Kidney (tissue), 14 donors: ENCODE data around the gene INCA1. TPM values are rescaled to one million over a fixed set of nuclear protein-coding genes. Genes with fewer than 3 reads are reported as not detected.

Source experiments
- DNase-seq, 5 donors: peaks; one replicate each; pipeline ENCODE4 v3.0.0-alpha.2; 2013 to 2020
- FAIRE-seq: peaks from 2 replicates; lab custom pipeline; 2012; peaks lifted over from hg19 to GRCh38; lab: Jason Lieb, UNC
- H3K27ac ChIP-seq, 2 donors: one replicate each; pipeline ENCODE4 v1.7.0; 2013; ENCODE audit warnings: low read depth in 2 of 2, low read length in 2 of 2, inconsistent platforms in 1 of 2
- H3K27me3 ChIP-seq: one replicate; pipeline ENCODE4 v1.7.1; 2013; ENCODE audit warnings: low read length, inconsistent platforms; ENCODE audit not compliant: control insufficient read depth, insufficient read depth
- H3K36me3 ChIP-seq, 3 donors: one replicate each; pipeline versions ENCODE4 v1.7.0 to v1.7.1; 2013; ENCODE audit warnings: low read length in 3 of 3, control low read depth in 1 of 3, inconsistent platforms in 1 of 3; ENCODE audit not compliant: insufficient read depth in 3 of 3, control insufficient read depth in 2 of 3
- H3K4me1 ChIP-seq, 3 donors: one replicate each; pipeline versions ENCODE4 v1.7.0 to v1.7.1; 2013; ENCODE audit warnings: low read length in 3 of 3, inconsistent platforms in 1 of 3, low read depth in 1 of 3; ENCODE audit not compliant: control insufficient read depth in 2 of 3, insufficient read depth in 2 of 3
- H3K4me3 ChIP-seq, 3 donors: one replicate each; pipeline versions ENCODE4 v1.7.0 to v1.8.1; 2013; ENCODE audit warnings: low read length in 3 of 3, control low read depth in 1 of 3, inconsistent platforms in 1 of 3
- H3K9ac ChIP-seq, 3 donors: one replicate each; pipeline versions ENCODE4 v1.7.0 to v1.7.1; 2013; ENCODE audit warnings: low read length in 3 of 3, control low read depth in 1 of 3, inconsistent platforms in 1 of 3
- H3K9me3 ChIP-seq, 3 donors: one replicate each; pipeline versions ENCODE4 v1.7.0 to v1.7.1; 2013; ENCODE audit warnings: low read length in 3 of 3, control low read depth in 1 of 3, inconsistent platforms in 1 of 3; ENCODE audit not compliant: control insufficient read depth in 2 of 3, insufficient read depth in 1 of 3
- intact Hi-C: fragments of 100-400 bp; cut with DNase I; formaldehyde crosslinking; loops from one replicate; pipeline ENCODE4 v1.11.1; 2022
- polyA plus RNA-seq: library from polyadenylated mRNA; stranded (reverse); fragments of 350-450 nt; fragmentation: Illumina TruSeq; extraction: RNeasy Lipid Tissue Mini Kit (QIAGEN cat#74804); gene quantifications from one replicate; pipeline ENCODE4 v1.2.3, GENCODE V29; 2014; ENCODE audit warnings: low read depth, low replicate concordance; ENCODE audit not compliant: insufficient read depth
- total RNA-seq: library from RNA; stranded (reverse); fragmentation: NEBNext Ultra II Directional; extraction: Animal tissue kit (Norgen Biotek cat#: 25700); gene quantifications from one replicate; pipeline ENCODE4 v1.2.1, GENCODE V29; 2021
- TF ChIP-seq, protein P1 (sequence below): IDR thresholded peaks from 3 replicates; pipeline ENCODE4 v1.5.1; 2012; ENCODE audit warnings: mild to moderate bottlenecking, moderate library complexity, borderline replicate concordance; ENCODE audit not compliant: insufficient read depth; ENCODE audit errors: extremely low read depth
- donor health status: control.
- donor health status: control.
- donor health status: control.
- donor health status: control.
- donor health status: control.
- donor health status: DM: yes; HTN: yes; CAD: no.
- donor health status: Normal renal cell carcinoma (clear cell type).

INCA1 gene
- total and polyA plus RNA-seq, 2 donors from 2014 or later, result 1.5 to 1.6 TPM

DNA sequence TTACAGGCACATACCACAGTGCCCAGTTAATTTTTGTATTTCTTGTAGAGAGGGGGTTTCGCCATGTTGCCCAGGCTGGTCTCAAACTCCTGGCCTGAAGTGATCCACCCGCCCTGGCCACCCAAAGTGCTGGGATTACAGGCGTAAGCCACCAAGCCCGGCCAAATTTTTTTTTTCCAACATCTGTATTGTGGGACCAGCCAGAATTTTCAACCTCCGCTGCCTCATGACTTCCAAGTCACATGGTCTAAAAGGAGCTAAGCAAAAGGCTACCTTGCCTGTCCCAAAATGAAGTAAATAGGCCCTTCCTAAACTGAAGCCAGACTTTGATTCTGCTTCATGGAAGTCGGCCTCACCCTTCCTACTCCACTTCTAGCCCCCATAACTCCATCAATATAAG, 25.5 kb downstream of the INCA1 start:
- Histone ChIP-seq H3K4me1 (peaks cover 3 to 25% (median 4%) of the 10 kb centered on the region in 3 donors), H3K9ac (no peak overlapping the region), H3K4me3 (no peak overlapping the region), H3K9me3 (no peaks in the 10 kb centered on the region), H3K27ac (no peak overlapping the region), H3K36me3 (peaks cover 0 to 17% (median 13%) of the 10 kb centered on the region in 3 donors), H3K27me3 (no peaks in the 10 kb centered on the region)
- DNase-seq, result peak in 1 of 5 donors; percentile 26
- FAIRE-seq, result no peak
- TF ChIP-seq, protein P1, sequence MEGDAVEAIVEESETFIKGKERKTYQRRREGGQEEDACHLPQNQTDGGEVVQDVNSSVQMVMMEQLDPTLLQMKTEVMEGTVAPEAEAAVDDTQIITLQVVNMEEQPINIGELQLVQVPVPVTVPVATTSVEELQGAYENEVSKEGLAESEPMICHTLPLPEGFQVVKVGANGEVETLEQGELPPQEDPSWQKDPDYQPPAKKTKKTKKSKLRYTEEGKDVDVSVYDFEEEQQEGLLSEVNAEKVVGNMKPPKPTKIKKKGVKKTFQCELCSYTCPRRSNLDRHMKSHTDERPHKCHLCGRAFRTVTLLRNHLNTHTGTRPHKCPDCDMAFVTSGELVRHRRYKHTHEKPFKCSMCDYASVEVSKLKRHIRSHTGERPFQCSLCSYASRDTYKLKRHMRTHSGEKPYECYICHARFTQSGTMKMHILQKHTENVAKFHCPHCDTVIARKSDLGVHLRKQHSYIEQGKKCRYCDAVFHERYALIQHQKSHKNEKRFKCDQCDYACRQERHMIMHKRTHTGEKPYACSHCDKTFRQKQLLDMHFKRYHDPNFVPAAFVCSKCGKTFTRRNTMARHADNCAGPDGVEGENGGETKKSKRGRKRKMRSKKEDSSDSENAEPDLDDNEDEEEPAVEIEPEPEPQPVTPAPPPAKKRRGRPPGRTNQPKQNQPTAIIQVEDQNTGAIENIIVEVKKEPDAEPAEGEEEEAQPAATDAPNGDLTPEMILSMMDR, result no peak
- intact Hi-C loops, result no loop called here

DNA sequence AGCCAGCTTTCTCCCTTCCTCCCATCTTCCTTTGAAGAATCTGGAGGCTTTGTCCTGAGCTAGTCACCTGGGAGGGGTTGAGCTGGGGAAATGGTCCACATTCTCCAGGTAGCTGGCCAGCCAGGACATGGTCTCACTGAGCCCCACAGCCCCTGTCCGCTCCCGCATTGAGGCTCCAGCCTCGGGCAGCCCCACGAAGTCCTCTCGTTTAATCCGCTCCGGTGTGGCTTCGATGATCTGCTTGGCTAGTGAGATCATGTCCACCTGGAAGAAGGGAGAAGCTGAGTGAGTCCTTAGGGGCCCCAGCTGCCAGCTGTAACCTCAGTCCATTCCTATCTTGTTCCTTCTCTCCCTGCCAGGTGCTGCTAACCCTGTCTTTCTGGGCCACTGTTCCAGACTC, 27.0 kb downstream of the INCA1 start:
- peak overlapping the region in 1 of 2 donors; percentile 46 for H3K27ac ChIP-seq
- H3K36me3 ChIP-seq, result peaks cover 0 to 13% (median 12%) of the 10 kb centered on the region in 3 donors
- H3K9ac ChIP-seq, result no peak overlapping the region
- intact Hi-C loops, result no loop called here
- H3K4me1 ChIP-seq, result peaks cover 3 to 31% (median 4%) of the 10 kb centered on the region in 3 donors
- TF ChIP-seq, protein P1, result no peak
- H3K27me3 ChIP-seq, result no peaks in the 10 kb centered on the region
- H3K4me3 ChIP-seq, result peak overlapping the region in 1 of 3 donors; percentile 99
- H3K9me3 ChIP-seq, result no peaks in the 10 kb centered on the region
- DNase-seq (peak in 1 of 5 donors; percentile 59), FAIRE-seq (no peak)

DNA sequence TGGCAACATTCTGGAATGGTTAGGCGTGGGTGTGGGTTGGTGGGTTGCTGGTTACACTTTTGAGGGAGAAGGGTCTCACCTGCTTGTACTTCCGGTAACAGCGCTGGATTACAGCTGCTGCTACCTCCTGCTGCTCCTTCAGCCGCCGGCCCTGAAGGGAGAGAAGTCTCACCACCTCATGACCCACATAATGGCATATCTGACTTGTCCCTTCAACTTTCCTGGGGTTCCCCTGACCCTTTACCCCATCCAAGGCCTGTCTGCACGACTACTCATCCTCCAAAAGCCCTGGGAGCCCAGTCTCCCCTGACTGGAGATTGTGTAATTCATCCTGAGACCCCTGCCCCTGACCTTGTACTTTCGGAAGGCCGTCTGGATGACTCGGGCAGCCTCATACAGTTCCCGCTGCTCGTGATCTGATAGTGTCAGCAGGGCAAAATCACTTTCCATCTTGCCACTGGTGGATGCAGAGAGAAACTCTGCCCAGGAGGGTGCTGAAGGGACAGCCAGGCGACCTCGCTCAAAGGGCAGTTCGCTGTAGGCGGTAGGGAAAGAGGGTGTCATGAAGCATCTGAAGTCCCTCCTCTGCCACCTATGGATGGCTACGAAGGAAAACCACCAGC, 27.7 kb downstream of the INCA1 start:
- H3K4me3 ChIP-seq, result peak overlapping the region; percentile 58 to 99 (median 93)
- no peak for FAIRE-seq
- peak in 4 of 5 donors; percentile 4 to 54 (median 40) for DNase-seq
- H3K9me3 ChIP-seq, result no peaks in the 10 kb centered on the region
- TF ChIP-seq, protein P1, result no peak
- peaks cover 3 to 31% (median 4%) of the 10 kb centered on the region in 3 donors for H3K4me1 ChIP-seq
- peak overlapping the region; percentile 52 to 70 for H3K27ac ChIP-seq
- no peaks in the 10 kb centered on the region for H3K27me3 ChIP-seq
- H3K36me3 ChIP-seq, result peaks cover 0 to 12% (median 12%) of the 10 kb centered on the region in 3 donors
- H3K9ac ChIP-seq, result peak overlapping the region in 2 of 3 donors; percentile 36 to 87
- intact Hi-C loops, result no loop called here
